Sciatic nerve (tissue), 2 donors: Measurements from ENCODE around the gene TRAF5. TPM values are rescaled to one million over a fixed set of nuclear protein-coding genes. Genes with fewer than 3 reads are reported as not detected.
A peak's percentile ranks its signal among the peaks of the same experiment; 100 is the strongest.
"Not testable (repeated sequence)": the region's sequence is repeated elsewhere in the genome, so short reads cannot be mapped to it uniquely, and the experiment has no call there.

ENCODE experiments used
- ATAC-seq: fragments of 200-7000 bp; cut with Tn5 transposase; one replicate; pipeline ENCODE4 v1.9.1; 2020; ENCODE audit warnings: mild to moderate bottlenecking, moderate library complexity
- DNase-seq: peaks from one replicate; pipeline ENCODE4 v3.0.0-alpha.2; 2020; ENCODE audit warnings: low spot score
- intact Hi-C: fragments of 100-400 bp; cut with DNase I; formaldehyde crosslinking; loops from one replicate; pipeline ENCODE4 v1.14.2; 2022
- total RNA-seq: library from RNA; stranded (reverse); fragmentation: NEBNext Ultra II Directional; extraction: Animal tissue kit (Norgen Biotek cat#: 25700); gene quantifications from one replicate; pipeline ENCODE4 v1.2.1, GENCODE V29; 2021
- donor health status: DM: no; HTN: no; CAD: no.
- donor health status: DM: no; HTN: no; CAD: no.

TRAF5 gene
- total RNA-seq, 1 donor from 2014 or later, result 22.0 TPM

DNA sequence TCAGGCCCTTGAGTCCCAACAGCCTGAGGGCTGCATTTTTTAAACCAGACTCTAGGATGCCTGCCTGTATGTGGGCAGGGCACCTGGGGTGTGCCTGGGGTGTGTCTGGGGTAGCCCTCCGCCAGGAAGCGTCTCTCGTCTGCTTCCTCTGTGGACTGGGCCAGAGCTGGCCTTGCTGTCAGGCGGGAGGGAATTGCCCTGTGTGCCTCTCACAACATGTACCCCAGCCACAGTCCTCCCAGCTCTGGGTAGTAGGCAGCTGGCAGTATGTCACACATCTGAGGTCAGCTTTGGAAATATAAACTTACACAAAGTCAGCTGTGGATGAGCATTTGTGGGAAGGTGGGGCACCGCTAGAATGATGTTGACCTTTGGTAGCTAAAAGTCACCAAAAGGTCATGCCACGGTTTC, 13.0 kb downstream of the TRAF5 start:
- intact Hi-C loops, result no loop called here
- ATAC-seq, result no peak

DNA sequence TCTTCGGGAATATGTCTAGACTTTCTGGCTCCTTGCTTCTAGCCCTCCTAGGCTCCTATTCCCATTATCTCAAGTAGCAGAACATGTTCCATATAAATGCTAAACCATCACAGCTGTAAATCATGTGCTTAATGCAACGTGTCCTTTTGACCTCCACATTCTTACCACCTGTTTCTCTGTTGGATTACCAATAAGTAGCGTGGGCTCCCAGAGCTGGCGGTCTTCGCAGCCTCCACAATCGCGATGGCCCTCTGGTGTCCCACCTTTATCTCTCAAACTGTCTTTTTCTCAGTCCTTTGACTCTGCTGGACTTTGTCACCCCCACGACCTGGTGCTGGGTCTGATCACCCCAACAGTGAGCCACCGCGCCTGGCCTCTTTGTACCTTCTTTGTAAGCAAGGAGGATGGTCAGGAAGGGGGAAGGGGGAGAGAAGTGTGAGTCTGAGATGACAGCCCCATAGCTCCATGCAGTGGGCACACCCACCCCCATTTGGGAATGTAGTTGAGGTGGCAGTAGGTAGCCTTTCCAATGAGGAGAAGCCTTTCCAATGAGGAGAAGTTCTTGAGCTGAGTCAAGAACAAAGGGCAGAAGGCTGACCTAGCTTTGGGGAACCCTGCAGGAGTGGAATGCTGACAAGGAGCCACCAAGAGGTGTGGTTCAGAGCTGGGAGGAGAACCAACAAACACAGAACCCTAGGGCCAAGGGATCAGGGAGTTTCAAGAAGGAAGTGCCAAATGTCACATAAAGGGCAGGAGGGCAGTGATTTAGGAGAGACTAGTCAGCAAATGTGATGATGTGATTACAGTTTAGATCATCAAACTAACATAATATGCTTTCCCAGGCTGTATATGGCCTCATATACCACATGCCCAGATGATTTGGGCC, 14.2 kb downstream of the TRAF5 start:
- ATAC-seq (peak; percentile 67), DNase-seq (no peak)
- intact Hi-C loops, result no loop called here

More for the DNA sequence above, 13.0 kb downstream of the TRAF5 start:
- no peak for DNase-seq

DNA sequence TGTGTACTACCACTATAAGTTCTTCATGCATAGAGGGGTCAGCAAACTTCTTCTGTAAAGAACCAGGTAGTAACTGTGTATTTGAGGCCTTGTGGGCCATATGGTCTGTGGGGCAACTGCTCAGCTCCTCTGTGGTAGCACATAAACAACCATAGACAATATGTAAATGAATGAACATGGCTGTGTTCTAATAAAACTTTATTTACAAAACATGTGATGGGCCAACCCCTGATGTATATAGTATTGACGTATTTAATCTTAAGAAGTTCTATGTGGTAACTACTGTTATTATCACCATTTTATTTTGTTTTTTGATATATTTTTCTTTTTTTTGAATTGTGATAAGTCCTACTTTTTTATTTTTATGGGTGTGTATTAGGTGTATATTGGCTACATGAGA, 15.4 kb downstream of the TRAF5 start:
- ATAC-seq, result no peak
- intact Hi-C loops, result no loop called here
- DNase-seq, result no peak

DNA sequence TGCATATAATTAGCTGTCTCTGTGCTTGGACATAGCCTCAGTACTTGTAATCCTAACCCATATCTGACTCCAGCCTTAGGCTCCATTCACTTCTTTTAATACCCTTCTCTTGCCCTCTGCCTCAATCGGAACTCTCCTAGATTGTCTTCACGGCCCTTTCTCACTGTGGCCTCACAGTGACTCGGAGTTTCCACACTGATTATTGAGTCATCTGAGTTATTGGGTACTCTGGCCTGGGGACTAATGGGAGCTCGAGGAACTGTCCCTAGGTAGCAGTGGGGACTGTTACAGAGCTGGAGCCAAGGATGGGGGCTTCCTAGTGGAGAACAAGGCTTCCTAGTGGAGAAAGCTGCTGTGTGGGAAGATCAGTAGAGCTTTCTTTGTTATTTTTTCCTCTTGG, 17.0 kb downstream of the TRAF5 start:
- ATAC-seq, result no peak
- DNase-seq, result no peak
- intact Hi-C loops, result no loop called here

DNA sequence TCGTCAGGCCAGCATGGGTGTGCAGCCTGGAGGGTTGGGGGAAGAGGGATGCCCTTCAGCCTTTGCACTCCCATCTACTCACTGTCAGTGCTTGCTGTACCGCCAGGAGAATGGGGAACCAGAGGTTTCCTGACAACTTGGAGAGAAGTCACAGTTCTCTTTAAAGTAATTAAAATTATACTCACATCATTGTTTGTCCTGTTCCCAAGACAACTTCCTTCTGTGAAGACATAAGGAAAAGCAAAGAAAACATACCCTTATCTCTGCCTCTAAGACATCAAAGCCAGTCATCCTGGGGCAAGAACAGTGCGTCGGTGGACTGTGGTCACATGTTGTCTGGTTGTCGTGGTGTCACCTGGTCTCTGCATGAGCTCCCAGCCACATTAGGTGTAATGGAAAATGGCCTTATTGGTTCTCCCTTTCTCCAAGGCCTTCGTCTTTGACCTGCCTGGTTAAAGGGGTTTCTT, 17.6 kb downstream of the TRAF5 start:
- intact Hi-C loops, result no loop called here
- ATAC-seq, result no peak
- DNase-seq, result no peak

DNA sequence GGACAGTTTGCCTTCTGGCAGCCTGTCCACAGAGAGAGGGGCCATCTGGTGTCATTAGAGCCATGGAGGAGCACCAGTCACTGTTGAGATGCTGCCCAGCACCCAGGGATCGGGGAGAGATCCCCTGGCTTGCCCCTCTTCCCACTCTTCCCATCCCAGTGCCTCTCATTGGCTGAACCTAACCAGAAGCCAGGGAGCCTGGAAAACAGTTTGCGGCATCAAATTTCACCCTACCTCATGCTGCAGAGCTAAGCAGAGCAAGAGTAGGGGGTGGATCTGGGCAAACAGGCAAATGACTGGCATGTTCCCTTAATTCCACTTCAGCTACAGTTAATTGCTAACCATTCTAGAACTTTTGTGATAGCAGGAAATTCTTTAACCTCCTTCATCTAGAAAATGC, 19.1 kb downstream of the TRAF5 start:
- ATAC-seq, result no peak
- intact Hi-C loops, result no loop called here
- no peak for DNase-seq

DNA sequence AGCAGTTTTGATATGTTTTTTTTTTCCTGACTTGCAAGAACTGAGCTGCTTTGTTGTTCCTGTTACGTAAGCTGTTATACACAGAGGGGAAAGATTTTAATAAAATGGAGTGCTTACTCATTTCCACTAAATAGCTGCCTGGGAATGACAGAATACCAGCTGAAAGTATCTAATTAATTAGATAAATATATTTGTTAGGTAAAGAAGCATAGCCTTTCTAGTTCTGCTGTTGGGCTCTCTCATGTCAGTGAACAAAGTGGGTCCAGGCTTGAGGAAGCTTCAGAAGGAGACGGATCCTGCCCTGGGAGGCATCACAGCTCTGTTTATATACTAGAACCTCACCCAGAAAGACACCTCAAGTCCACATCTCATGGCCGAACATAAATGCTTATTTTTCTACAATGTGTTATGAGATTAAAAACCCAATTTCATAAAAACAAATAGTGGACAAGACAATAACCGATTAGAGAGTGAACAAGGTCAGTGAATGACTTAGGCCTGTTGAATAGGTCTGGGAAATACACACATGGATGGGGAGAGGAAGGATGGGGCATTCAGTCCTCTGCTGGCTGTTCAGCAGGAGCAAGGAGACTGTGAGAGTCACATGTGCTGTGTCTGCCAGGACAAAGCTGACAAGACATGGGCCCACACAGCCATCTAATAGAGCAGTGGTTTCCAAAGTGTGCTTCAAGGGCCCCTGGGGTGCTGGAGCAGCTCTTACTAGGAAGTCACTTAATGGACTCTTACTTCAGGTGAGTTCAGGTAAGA, 20.6 kb downstream of the TRAF5 start:
- ATAC-seq, result no peak
- DNase-seq, result no peak
- intact Hi-C loops, result no loop called here

DNA sequence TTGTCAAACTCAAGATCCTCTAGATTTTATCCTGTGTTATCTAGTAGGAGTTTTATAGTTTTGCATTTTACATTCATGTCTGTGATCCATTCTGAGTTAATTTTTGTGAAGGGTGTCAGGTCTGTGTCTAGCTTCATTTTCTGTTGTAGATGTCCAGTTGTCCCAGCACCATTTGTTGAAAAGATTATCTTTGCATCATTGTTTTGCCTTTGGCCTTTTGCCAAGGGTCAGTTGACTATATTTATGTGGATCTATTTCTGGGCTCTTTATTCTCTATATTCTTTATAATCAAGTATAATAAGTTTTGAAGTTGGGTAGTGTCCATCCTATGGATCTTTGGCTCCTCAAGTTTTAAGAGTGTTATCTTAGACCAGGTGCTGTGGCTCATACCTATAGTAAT, 21.9 kb downstream of the TRAF5 start:
- intact Hi-C loops, result no loop called here
- ATAC-seq (no peak), DNase-seq (no peak)

DNA sequence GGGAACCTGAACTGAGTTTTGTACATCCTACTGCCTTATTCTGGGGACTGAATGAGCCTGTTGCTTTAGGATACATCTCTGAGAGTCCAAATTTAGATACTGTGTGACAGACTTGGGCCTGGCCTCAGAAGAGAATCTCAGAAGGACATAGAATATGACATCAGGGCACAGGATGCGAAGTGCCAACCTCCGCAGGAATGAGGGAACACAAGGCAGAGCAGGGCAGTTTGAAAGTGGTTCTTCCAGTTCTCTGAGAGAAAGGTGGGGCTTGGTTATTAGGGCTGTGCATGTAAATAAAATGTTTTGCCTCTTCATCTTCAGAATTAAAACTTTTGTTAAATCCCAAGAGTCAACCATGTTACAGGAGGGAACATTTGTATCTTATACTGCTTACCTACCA, 23.1 kb downstream of the TRAF5 start:
- no peak for ATAC-seq
- no peak for DNase-seq
- intact Hi-C loops, result no loop called here

DNA sequence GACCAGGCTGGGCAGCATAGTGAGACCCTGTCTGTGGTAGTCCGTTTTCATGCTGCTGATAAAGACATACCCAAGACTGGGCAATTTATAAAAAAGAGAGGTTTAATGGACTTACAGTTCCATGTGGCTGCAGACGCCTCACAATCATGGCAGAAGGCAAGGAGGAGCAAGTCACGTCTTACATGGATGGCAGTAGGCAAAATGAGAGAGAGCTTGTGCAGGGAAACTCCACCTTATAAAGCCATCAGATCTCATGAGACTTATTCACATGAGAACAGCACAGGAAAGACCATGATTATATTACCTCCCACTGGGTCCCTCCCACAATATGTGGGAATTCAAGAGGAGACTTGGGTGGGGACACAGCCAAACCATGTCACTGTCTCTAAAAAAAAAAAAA, 25.4 kb downstream of the TRAF5 start:
- DNase-seq, intact Hi-C loops, ATAC-seq: not testable (repeated sequence)

DNA sequence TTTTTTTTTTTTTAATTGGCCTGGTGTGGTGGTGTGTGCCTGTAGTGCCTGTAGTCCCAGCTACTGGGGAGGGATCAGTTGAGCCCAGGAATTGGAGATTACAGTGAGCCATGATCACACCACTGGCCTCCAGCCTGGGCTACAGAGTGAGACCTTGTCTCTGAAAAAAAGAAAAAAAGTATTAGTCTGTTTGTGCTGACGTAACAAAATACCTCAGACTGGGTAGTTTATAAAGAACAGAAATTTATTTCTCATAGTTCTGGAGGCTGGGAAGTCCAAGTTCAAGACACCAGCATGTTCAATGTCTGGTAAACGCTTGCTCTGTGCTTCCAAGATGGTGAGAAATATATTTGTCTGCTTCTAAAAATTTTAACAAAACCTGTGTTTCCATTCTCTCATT, 25.8 kb downstream of the TRAF5 start:
- ATAC-seq (no peak), DNase-seq (no peak)
- intact Hi-C loops, result no loop called here

DNA sequence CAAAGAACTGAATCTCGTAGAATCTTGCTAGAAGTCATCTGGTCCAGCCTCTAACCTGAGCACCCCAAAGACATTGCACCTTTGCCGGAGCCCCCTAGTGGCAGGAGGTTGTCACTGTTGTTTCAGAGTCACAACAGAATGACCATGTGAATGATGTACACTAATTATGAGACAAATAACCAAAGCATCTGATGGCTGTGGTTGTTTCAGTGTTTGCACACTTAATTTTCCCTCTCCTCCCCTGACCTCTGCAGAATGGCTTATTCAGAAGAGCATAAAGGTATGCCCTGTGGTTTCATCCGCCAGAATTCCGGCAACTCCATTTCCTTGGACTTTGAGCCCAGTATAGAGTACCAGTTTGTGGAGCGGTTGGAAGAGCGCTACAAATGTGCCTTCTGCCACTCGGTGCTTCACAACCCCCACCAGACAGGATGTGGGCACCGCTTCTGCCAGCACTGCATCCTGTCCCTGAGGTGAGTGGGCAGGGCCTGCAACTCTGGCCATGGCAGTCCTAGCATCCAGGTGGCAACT, 26.4 kb downstream of the TRAF5 start:
- ATAC-seq (no peak), DNase-seq (no peak)
- intact Hi-C loops, result no loop called here

DNA sequence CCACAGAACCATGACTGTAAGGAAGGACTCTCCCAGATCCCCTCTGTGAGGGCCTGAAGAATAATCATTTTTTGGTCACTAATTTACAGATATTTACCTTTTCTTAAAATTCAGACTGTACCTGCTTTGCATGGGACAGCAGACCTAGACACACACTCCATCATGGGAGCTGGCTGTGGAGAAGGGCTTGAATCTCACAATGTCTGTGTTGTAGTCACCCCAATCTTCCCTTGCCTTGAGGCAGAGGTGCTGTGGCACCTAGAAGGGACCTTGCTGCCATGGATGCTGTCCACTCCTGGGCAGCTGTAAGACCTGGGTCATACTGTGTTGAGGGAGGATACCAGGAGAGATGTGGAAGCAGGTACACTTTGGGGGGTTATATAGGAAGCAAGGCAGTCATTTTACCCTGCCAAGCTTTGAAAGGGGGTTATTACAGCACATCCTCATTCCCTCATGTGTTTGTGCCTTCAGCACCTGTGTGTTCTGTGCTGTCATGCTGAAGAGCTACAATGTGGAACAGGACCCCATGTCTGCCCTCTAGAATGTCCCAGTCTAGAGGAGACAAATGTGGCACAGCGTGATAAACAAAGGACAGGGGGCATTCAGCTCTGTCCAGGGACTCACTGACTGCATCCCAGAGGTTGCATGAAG, 27.1 kb downstream of the TRAF5 start:
- ATAC-seq (no peak), DNase-seq (no peak)
- intact Hi-C loops, result no loop called here

DNA sequence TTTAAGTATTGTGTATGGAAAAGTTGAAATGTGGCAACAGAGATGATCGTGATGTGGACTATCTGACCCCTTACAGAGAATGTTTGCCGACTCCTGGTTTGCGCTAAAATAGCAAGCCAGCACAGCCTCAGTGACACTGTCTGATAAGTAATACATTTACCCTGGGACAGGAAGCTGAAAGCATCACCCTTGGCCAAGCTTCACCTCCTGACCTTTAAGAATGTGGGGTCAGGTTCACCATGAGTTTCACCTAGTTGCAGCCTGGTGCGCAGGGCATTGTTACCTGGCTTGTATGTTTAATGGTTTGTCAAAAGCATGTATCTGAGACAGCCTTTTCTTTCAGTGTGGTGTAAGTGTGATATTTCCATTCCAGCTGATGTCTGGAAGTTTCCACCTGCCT, 29.2 kb downstream of the TRAF5 start:
- DNase-seq, result no peak
- intact Hi-C loops, result no loop called here
- no peak for ATAC-seq

DNA sequence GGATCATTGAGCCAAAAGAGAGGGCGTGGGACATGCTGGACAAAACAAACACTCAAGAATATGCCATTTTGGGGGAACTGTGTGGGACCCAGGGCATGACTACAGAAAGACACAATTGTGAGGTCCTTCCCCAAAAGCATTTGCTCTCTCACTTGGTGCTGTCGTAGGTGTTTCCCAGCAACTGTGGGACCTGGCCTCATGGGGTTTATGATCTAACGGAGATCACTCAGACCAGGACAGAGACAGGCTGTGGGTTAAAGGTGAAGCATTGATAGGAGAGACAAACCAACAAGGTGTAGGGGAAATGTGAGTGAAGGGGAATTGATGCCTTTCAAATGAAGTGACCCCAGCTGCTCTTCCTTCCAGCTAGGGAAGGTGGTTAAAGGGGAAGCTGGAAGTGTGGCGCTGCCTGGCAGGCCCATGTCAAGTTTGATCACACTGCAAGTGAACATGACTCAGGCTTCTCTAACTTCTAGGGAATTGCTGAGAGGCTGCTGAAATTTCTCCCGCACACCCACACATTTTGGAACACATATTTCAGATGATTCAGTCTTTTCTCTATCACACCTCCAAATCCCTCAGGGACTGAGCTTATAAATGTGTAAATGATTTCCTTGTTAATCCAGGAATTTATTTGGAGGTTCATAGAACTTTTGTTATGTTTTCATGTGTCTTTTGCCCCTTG, 30.2 kb downstream of the TRAF5 start:
- ATAC-seq (no peak), DNase-seq (no peak)
- intact Hi-C loops, result no loop called here

DNA sequence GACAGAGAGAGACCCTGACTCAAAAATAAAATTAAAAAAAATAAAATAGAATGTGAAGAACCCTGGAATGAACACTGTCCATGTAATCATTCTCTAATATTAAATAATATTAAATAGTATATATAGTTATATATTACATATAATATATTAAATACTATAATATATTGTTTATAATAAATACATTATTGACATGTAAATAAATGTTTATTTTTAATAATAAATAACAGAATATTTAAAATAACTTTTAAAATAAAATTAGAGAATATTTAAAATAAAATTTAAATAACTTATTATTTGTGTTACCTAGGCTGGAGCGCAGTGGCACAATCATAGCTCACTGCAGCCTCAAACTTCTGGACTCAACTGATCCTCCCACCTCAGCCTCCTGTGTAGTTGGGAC, 32.1 kb downstream of the TRAF5 start:
- intact Hi-C loops, result no loop called here
- no peak for DNase-seq
- ATAC-seq, result no peak

DNA sequence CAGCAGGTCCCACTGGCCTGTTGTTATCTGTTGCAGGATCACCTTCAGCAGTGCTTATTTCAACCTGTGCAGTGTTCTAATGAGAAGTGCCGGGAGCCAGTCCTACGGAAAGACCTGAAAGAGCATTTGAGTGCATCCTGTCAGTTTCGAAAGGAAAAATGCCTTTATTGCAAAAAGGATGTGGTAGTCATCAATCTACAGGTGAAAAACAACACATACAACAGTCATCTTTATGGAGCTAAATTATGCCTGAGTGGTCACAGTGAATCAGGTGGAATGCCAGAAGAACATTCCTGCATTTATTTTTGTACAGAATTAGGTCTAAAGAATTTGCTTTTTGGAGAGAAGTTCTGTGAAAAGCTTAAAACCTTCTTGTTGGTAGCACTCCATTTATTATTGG, 33.2 kb downstream of the TRAF5 start:
- DNase-seq, result no peak
- no peak for ATAC-seq
- intact Hi-C loops, result no loop called here

DNA sequence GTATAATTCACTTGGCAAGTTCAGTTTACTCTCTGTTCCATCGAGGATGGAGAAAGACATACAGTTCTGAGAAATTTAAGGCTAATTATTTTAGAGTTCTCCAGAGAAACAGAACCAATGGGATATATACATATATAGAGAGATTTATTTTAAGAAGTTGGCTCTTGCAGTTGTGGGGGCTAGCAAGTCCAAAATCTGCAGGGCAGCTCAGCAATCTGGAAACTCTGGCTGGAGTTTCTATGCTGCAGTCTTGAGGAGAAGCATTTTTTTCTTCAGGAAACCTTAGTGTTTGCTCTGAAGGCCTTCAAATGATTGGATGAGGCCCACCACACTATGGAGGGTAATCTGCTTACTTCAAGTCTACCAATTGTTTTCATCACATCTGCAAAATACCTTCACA, 34.6 kb downstream of the TRAF5 start:
- intact Hi-C loops, result no loop called here
- no peak for DNase-seq
- ATAC-seq, result no peak

DNA sequence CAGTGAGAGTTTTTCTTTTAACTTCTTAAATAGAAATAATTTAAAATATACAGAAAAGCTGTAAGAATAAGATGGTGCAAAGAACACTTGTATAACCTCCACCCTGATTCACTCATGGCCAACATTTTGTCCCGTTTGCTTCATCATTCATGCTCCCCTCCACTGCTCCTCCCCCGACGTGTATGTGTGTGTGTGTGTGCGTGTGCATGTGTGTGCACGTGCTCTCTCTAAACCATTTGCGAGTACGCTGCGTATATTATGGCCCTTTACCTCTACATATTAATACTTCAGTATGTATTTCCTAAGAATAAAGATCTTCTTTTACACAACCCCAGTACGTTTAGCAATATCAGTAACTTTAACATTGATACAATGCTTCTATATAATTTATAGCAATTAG, 43.0 kb downstream of the TRAF5 start:
- no peak for ATAC-seq
- DNase-seq, result no peak
- intact Hi-C loops, result no loop called here
